ENCODE data around the gene PACSIN1.

The PACSIN1 gene

GRCh38 chr6:34562861-34563512, 97.1 kb downstream of the PACSIN1 start:
- no peak for DNase-seq (ENCODE audit: low spot score)

- no peak for DNase-seq (ENCODE audit: low spot score)
Observed at GRCh38 chr6:34563513-34563870, 97.6 kb downstream of the PACSIN1 start.

GRCh38 chr6:34564181-34564580, 98.3 kb downstream of the PACSIN1 start:
- DNase-seq (ENCODE audit: low spot score): no peak

GRCh38 chr6:34565722-34566137, 99.9 kb downstream of the PACSIN1 start:
- DNase-seq (ENCODE audit: low spot score): no peak

GRCh38 chr6:34566830-34567546, 101.1 kb downstream of the PACSIN1 start:
- no peak for DNase-seq (ENCODE audit: low spot score)

GRCh38 chr6:34568341-34569201, 102.7 kb downstream of the PACSIN1 start:
- no peak for DNase-seq (ENCODE audit: low spot score)

GRCh38 chr6:34569361-34569973, 103.6 kb downstream of the PACSIN1 start:
- no peak for DNase-seq (ENCODE audit: low spot score)

GRCh38 chr6:34570066-34570833, 104.4 kb downstream of the PACSIN1 start:
- DNase-seq (ENCODE audit: low spot score): peak; percentile 5

- DNase-seq (ENCODE audit: low spot score): no peak
Observed at GRCh38 chr6:34571388-34571787, 105.5 kb downstream of the PACSIN1 start.

- DNase-seq (ENCODE audit: low spot score): no peak
Observed at GRCh38 chr6:34572021-34572420, 106.1 kb downstream of the PACSIN1 start.

GRCh38 chr6:34572585-34572984, 106.7 kb downstream of the PACSIN1 start:
- no peak for DNase-seq (ENCODE audit: low spot score)

GRCh38 chr6:34573567-34574183, 107.8 kb downstream of the PACSIN1 start:
- DNase-seq (ENCODE audit: low spot score): no peak

GRCh38 chr6:34574647-34575293, 108.9 kb downstream of the PACSIN1 start:
- DNase-seq (ENCODE audit: low spot score): no peak

- DNase-seq (ENCODE audit: low spot score): peak; percentile 76
Observed at GRCh38 chr6:34575326-34575725, 109.5 kb downstream of the PACSIN1 start.

GRCh38 chr6:34576286-34576955, 110.5 kb downstream of the PACSIN1 start:
- no peak for DNase-seq (ENCODE audit: low spot score)

- DNase-seq (ENCODE audit: low spot score): no peak
Observed at GRCh38 chr6:34578445-34579262, 112.8 kb downstream of the PACSIN1 start.

- DNase-seq (ENCODE audit: low spot score): no peak
Observed at GRCh38 chr6:34580707-34581560, 115.1 kb downstream of the PACSIN1 start.

- no peak for DNase-seq (ENCODE audit: low spot score)
Observed at GRCh38 chr6:34581561-34581920, 115.7 kb downstream of the PACSIN1 start.
